WTC11 (cell line): ENCODE measurements around the gene CADM2. TPM values are rescaled to one million over a fixed set of nuclear protein-coding genes. Genes with fewer than 3 reads are reported as not detected.

Experiments used
- ATAC-seq: fragments of 200-7000 bp; cut with Tn5 transposase; 2 replicates; pipeline ENCODE4 v1.10.0; 2021; ENCODE audit warnings: mild to moderate bottlenecking, moderate library complexity
- CTCF ChIA-PET: fragments of 300-600 bp; sonication (Branson Sonifier 250); formaldehyde crosslinking; loops from one replicate; lab custom pipeline; 2021; ENCODE audit warnings: antibody characterized with exemption; lab: Charles Lee
- POLR2A ChIA-PET: fragments of 350-600 bp; sonication (Branson Sonifier 250); formaldehyde crosslinking; loops from one replicate; lab custom pipeline; 2021; ENCODE audit warnings: antibody characterized with exemption; lab: Charles Lee
- DNase-seq: peaks from one replicate; pipeline ENCODE4 v3.0.0; 2021; ENCODE audit warnings: low spot score
- H3K27ac Mint-ChIP-seq: 2 replicates; pipeline ENCODE4 v1.8.0; 2021; ENCODE audit warnings: mixed read lengths
- H3K27me3 Mint-ChIP-seq: 2 replicates; pipeline ENCODE4 v1.8.0; 2021; ENCODE audit warnings: low read depth, mild to moderate bottlenecking, moderate library complexity, mixed read lengths
- H3K36me3 Mint-ChIP-seq: 2 replicates; pipeline ENCODE4 v1.8.0; 2021; ENCODE audit warnings: mixed read lengths
- H3K4me1 Mint-ChIP-seq: 2 replicates; pipeline ENCODE4 v1.8.0; 2022; ENCODE audit warnings: mixed read lengths
- H3K4me3 Mint-ChIP-seq: 2 replicates; pipeline ENCODE4 v1.8.0; 2021; ENCODE audit warnings: mild to moderate bottlenecking, moderate library complexity, mixed read lengths
- H3K9me3 Mint-ChIP-seq: 2 replicates; pipeline ENCODE4 v1.8.0; 2021; ENCODE audit warnings: mixed read lengths
- ARID4B ChIP-seq: sonication (generic); formaldehyde crosslinking; IDR thresholded peaks from 2 replicates; pipeline ENCODE4 v1.8.0; 2023; ENCODE audit warnings: missing genetic modification reagents, mild to moderate bottlenecking, borderline replicate concordance
- CREM ChIP-seq: sonication (generic); formaldehyde crosslinking; IDR thresholded peaks from 2 replicates; pipeline ENCODE4 v1.8.1; 2022; ENCODE audit warnings: mild to moderate bottlenecking, missing genetic modification reagents, moderate library complexity
- EMX1 ChIP-seq: fragments of 250-450 bp; sonication (Bioruptor Pico); IDR thresholded peaks from 2 replicates; pipeline ENCODE4 v1.8.0; 2021; ENCODE audit warnings: mild to moderate bottlenecking
- GABPB1 ChIP-seq: sonication (generic); formaldehyde crosslinking; IDR thresholded peaks from 2 replicates; pipeline ENCODE4 v1.8.1; 2023; ENCODE audit warnings: mild to moderate bottlenecking, missing genetic modification reagents
- GRHL2 ChIP-seq: fragments of 250-450 bp; sonication (Bioruptor Pico); IDR thresholded peaks from 2 replicates; pipeline ENCODE4 v1.8.0; 2022; ENCODE audit warnings: mild to moderate bottlenecking, moderate library complexity; ENCODE audit not compliant: insufficient replicate concordance, severe bottlenecking
- JUN ChIP-seq: sonication (generic); formaldehyde crosslinking; IDR thresholded peaks from 2 replicates; pipeline ENCODE4 v1.8.0; 2023; ENCODE audit warnings: mild to moderate bottlenecking, missing genetic modification reagents
- PREB ChIP-seq: sonication (generic); formaldehyde crosslinking; IDR thresholded peaks from 2 replicates; pipeline ENCODE4 v1.8.1; 2022; ENCODE audit warnings: mild to moderate bottlenecking, missing genetic modification reagents, moderate library complexity, borderline replicate concordance
- SOX15 ChIP-seq: fragments of 250-450 bp; sonication (Bioruptor Pico); IDR thresholded peaks from 2 replicates; pipeline ENCODE4 v1.9.0; 2021; ENCODE audit warnings: mild to moderate bottlenecking
- ZBTB21 ChIP-seq: sonication (generic); formaldehyde crosslinking; IDR thresholded peaks from 2 replicates; pipeline ENCODE4 v1.8.1; 2023; ENCODE audit warnings: mild to moderate bottlenecking, missing genetic modification reagents, borderline replicate concordance
- ZNF219 ChIP-seq: sonication (generic); formaldehyde crosslinking; IDR thresholded peaks from 2 replicates; pipeline ENCODE4 v1.8.0; 2023; ENCODE audit warnings: missing genetic modification reagents, mild to moderate bottlenecking, borderline replicate concordance
- ZNF396 ChIP-seq: fragments of 250-450 bp; sonication (Bioruptor Pico); IDR thresholded peaks from 2 replicates; pipeline ENCODE4 v1.8.0; 2021; ENCODE audit warnings: mild to moderate bottlenecking, moderate library complexity, borderline replicate concordance
- ZNF425 ChIP-seq: fragments of 250-450 bp; sonication (Bioruptor Pico); conservative IDR thresholded peaks from 2 replicates; pipeline ENCODE4 v1.9.0; 2021; ENCODE audit warnings: mild to moderate bottlenecking
- ZNF512 ChIP-seq: sonication (generic); formaldehyde crosslinking; IDR thresholded peaks from 2 replicates; pipeline ENCODE4 v1.8.1; 2022; ENCODE audit warnings: missing genetic modification reagents, borderline replicate concordance
- total RNA-seq: library from RNA; stranded (reverse); gene quantifications from 3 replicates; pipeline ENCODE4 v1.2.3, GENCODE V29; 2021

The CADM2 gene
- total RNA-seq, 1 experiment from 2014 or later: 18.8 TPM

GRCh38 chr3:85342915-85343314, 384.1 kb downstream of the CADM2 start (continued):
- TF ChIP-seq ARID4B (CRISPR knock-in tag) (no peak), EMX1 (no peak), JUN (CRISPR knock-in tag) (no peak), ZNF512 (CRISPR knock-in tag) (no peak)

- Mint-ChIP-seq H3K4me1 (peaks cover 3% of the 10 kb centered on the region), H3K36me3 (no peaks in the 10 kb centered on the region), H3K4me3 (no peak overlapping the region), H3K27me3 (no peaks in the 10 kb centered on the region), H3K9me3 (no peaks in the 10 kb centered on the region), H3K27ac (no peak overlapping the region)
- TF ChIP-seq ZNF425 (CRISPR knock-in tag) (no peak), ZNF512 (CRISPR knock-in tag) (no peak), PREB (CRISPR knock-in tag) (no peak), ZBTB21 (CRISPR knock-in tag) (no peak), GABPB1 (CRISPR knock-in tag) (no peak), SOX15 (CRISPR knock-in tag) (no peak), CREM (CRISPR knock-in tag) (no peak), ZNF219 (no peak), GRHL2 (CRISPR knock-in tag) (no peak), ZNF396 (CRISPR knock-in tag) (no peak)
- DNase-seq (no peak), ATAC-seq (no peak)
- CTCF ChIA-PET: no interaction called here
- POLR2A ChIA-PET: no interaction called here
Measured at GRCh38 chr3:85355572-85355971, 396.8 kb downstream of the CADM2 start.
